ENCODE measurements around the gene PHF8.

The PHF8 gene

GRCh38 chrX:54044126-54044876 lies at the start of gene PHF8:
Gene PHF8, minus strand, starts transcription at chrX:54044473. Its CDS starts 1,745 bp downstream, at chrX:54042728.
- peak; percentile 83 for DNase-seq (ENCODE audit: low read depth)

- DNase-seq (ENCODE audit: low read depth) = no peak
Measured at GRCh38 chrX:54093571-54093970, 49.3 kb upstream of the PHF8 start.

- DNase-seq (ENCODE audit: low read depth) = no peak
Measured at GRCh38 chrX:54093159-54093558, 48.9 kb upstream of the PHF8 start.

GRCh38 chrX:54090880-54091279 lies 46.6 kb upstream of the PHF8 start:
- DNase-seq (ENCODE audit: low read depth) = no peak

- DNase-seq (ENCODE audit: low read depth) = no peak
Measured at GRCh38 chrX:54089191-54089590, 44.9 kb upstream of the PHF8 start.

GRCh38 chrX:54087661-54088060 lies 43.4 kb upstream of the PHF8 start:
- DNase-seq (ENCODE audit: low read depth) = no peak

- DNase-seq (ENCODE audit: low read depth) = no peak
Measured at GRCh38 chrX:54085666-54086065, 41.4 kb upstream of the PHF8 start.

GRCh38 chrX:54076903-54077302 lies 32.6 kb upstream of the PHF8 start:
- DNase-seq (ENCODE audit: low read depth) = no peak

- no peak for DNase-seq (ENCODE audit: low read depth)
Measured at GRCh38 chrX:54074826-54075225, 30.6 kb upstream of the PHF8 start.

- DNase-seq (ENCODE audit: low read depth) = no peak
Measured at GRCh38 chrX:54067766-54068165, 23.5 kb upstream of the PHF8 start.

- DNase-seq (ENCODE audit: low read depth) = peak; percentile 39
Measured at GRCh38 chrX:54066841-54067240, 22.6 kb upstream of the PHF8 start.

- no peak for DNase-seq (ENCODE audit: low read depth)
Measured at GRCh38 chrX:54064564-54064963, 20.3 kb upstream of the PHF8 start.

GRCh38 chrX:54063361-54063760 lies 19.1 kb upstream of the PHF8 start:
- DNase-seq (ENCODE audit: low read depth) = no peak

GRCh38 chrX:54049801-54050200 lies 5.5 kb upstream of the PHF8 start:
- DNase-seq (ENCODE audit: low read depth) = no peak

- no peak for DNase-seq (ENCODE audit: low read depth)
Measured at GRCh38 chrX:54048412-54048811, 4.1 kb upstream of the PHF8 start.

GRCh38 chrX:54045563-54046228 lies 1.4 kb upstream of the PHF8 start:
- no peak for DNase-seq (ENCODE audit: low read depth)

- DNase-seq (ENCODE audit: low read depth) = no peak
Measured at GRCh38 chrX:54044877-54045338, 635 bp upstream of the PHF8 start.

GRCh38 chrX:54043541-54044125 lies 640 bp downstream of the PHF8 start:
- no peak for DNase-seq (ENCODE audit: low read depth)

- no peak for DNase-seq (ENCODE audit: low read depth)
Measured at GRCh38 chrX:54043056-54043455, 1.2 kb downstream of the PHF8 start.

GRCh38 chrX:54042609-54043021 lies 1.7 kb downstream of the PHF8 start:
- peak; percentile 39 for DNase-seq (ENCODE audit: low read depth)

GRCh38 chrX:54030329-54030728 lies 13.9 kb downstream of the PHF8 start:
- DNase-seq (ENCODE audit: low read depth) = no peak

GRCh38 chrX:54029529-54030143 lies 14.6 kb downstream of the PHF8 start:
- no peak for DNase-seq (ENCODE audit: low read depth)

GRCh38 chrX:54024350-54024749 lies 19.9 kb downstream of the PHF8 start:
- DNase-seq (ENCODE audit: low read depth) = no peak

Measured in stromal cell of bone marrow (primary cell).